B cell (primary cell): ENCODE data around the gene POLE2.

Source experiments
- EZH2 ChIP-seq: IDR thresholded peaks from 2 replicates; pipeline ENCODE4 v1.6.1; 2012; ENCODE audit warnings: borderline replicate concordance, low read depth, mild to moderate bottlenecking, moderate library complexity, low read length; ENCODE audit not compliant: insufficient read depth, poor library complexity, severe bottlenecking
- TF ChIP-seq, protein P1 (sequence below): fragments of 200-600 bp; IDR thresholded peaks from one replicate; pipeline ENCODE4 v1.8.0; 2022; ENCODE audit warnings: antibody characterized with exemption, mild to moderate bottlenecking

DNA sequence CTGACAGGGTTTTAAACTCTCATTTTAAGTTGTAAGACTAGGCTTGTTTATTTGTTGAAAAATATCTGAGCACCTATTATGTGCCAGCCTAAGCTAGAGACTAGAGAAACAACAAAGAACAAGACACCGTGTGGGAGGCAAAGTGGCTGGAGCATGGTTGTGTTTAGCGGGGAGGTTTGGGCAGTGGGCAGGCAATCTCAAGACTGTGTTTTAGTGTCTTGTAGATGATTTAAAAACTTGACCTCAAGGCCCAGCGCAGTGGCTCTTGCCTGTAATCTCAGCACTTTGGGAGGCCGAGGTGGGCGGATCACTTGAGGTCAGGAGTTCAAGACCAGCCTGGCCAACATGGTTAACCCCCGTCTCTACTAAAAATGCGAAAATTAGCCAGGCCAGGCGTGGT is 75.3 kb downstream of the POLE2 start:
- TF ChIP-seq, protein P1, sequence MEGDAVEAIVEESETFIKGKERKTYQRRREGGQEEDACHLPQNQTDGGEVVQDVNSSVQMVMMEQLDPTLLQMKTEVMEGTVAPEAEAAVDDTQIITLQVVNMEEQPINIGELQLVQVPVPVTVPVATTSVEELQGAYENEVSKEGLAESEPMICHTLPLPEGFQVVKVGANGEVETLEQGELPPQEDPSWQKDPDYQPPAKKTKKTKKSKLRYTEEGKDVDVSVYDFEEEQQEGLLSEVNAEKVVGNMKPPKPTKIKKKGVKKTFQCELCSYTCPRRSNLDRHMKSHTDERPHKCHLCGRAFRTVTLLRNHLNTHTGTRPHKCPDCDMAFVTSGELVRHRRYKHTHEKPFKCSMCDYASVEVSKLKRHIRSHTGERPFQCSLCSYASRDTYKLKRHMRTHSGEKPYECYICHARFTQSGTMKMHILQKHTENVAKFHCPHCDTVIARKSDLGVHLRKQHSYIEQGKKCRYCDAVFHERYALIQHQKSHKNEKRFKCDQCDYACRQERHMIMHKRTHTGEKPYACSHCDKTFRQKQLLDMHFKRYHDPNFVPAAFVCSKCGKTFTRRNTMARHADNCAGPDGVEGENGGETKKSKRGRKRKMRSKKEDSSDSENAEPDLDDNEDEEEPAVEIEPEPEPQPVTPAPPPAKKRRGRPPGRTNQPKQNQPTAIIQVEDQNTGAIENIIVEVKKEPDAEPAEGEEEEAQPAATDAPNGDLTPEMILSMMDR, result no peak
- TF ChIP-seq EZH2, result no peak
